Right lobe of liver (tissue), 6 donors: ENCODE results near the gene CCDC80. TPM values are rescaled to one million over a fixed set of nuclear protein-coding genes. Genes with fewer than 3 reads are reported as not detected.

Experiments
- ATAC-seq, 4 donors: fragments of 200-7000 bp; cut with Tn5 transposase; one replicate each; pipeline ENCODE4 v1.9.1; 2020; ENCODE audit warnings: mild to moderate bottlenecking in 4 of 4, moderate library complexity in 4 of 4
- DNase-seq, 3 donors: peaks; one replicate each; pipeline ENCODE4 v3.0.0-alpha.2; 2020
- H3K27ac ChIP-seq, 3 donors: fragments of 200-600 bp; one replicate each; pipeline ENCODE4 v1.8.0; 2022
- H3K27me3 ChIP-seq, 2 donors: fragments of 200-600 bp; one replicate each; pipeline ENCODE4 v1.8.0; 2022
- H3K36me3 ChIP-seq, 4 donors: fragments of 200-600 bp; sonication (generic) in 1 of 4; one replicate each; pipeline versions ENCODE4 v1.5.1 to v1.8.0; 2017 to 2022; ENCODE audit warnings: control low read depth in 1 of 4
- H3K4me1 ChIP-seq, 4 donors: fragments of 200-600 bp; sonication (generic) in 1 of 4; one replicate each; pipeline versions ENCODE4 v1.5.1 to v1.8.0; 2017 to 2022; ENCODE audit warnings: control low read depth in 1 of 4
- H3K4me3 ChIP-seq, 3 donors: fragments of 200-600 bp; one replicate each; pipeline ENCODE4 v1.8.0; 2022
- H3K9me3 ChIP-seq, 4 donors: fragments of 200-600 bp; sonication (generic) in 1 of 4; one replicate each; pipeline versions ENCODE4 v1.5.1 to v1.8.0; 2017 to 2022; ENCODE audit warnings: control low read depth in 1 of 4
- POLR2A ChIP-seq: fragments of 450-650 bp; IDR thresholded peaks from one replicate; pipeline ENCODE4 v1.6.1; 2017; ENCODE audit warnings: antibody characterized with exemption, mild to moderate bottlenecking
- WGBS: methylation state at CpG from one replicate; pipeline ENCODE4 v1.1.6; 2018; ENCODE audit warnings: low coverage, low lambda C conversion rate; ENCODE audit not compliant: insufficient coverage; ENCODE audit errors: missing lambda C conversion rate; 5-methylcytosine and 5-hydroxymethylcytosine counted together
- intact Hi-C, 2 donors: fragments of 100-400 bp; cut with DNase I; formaldehyde crosslinking; loops; one replicate each; pipeline versions ENCODE4 v1.11.2 to v1.14.1; 2022
- total RNA-seq, 6 experiments: library from RNA; depleted of rRNA in 2 of 6; stranded (reverse); fragments of >200 nt in 2 of 6; fragmentation: NEBNext Ultra II Directional in 3 of 6; extraction: Animal tissue kit (Norgen Biotek cat#: 25700) in 3 of 6; gene quantifications; one replicate each; pipeline versions ENCODE4 v1.1.0 to v1.2.4, GENCODE V29; 2016 to 2023
- TF ChIP-seq, protein P1 (sequence below), 4 donors: fragments of 200-600 bp in 3 of 4; fragments of 450-650 bp in 1 of 4; IDR thresholded peaks; one replicate each; pipeline versions ENCODE4 v1.5.1 to v1.8.0; 2016 to 2022; ENCODE audit warnings: antibody characterized with exemption in 4 of 4, mild to moderate bottlenecking in 2 of 4
- donor health status: DM: no; HTN: yes; CAD: no.
- donor health status: DM: no; HTN: no; CAD: no.
- donor health status: DM: no; HTN: no; CAD: no.
- donor health status: DM: no; HTN: yes; CAD: no.
- donor health status: DM: no; HTN: yes; CAD: no.

The CCDC80 gene
- total RNA-seq, 6 experiments from 2014 or later, result 0.55 to 5.8 (median 1.3) TPM

DNA sequence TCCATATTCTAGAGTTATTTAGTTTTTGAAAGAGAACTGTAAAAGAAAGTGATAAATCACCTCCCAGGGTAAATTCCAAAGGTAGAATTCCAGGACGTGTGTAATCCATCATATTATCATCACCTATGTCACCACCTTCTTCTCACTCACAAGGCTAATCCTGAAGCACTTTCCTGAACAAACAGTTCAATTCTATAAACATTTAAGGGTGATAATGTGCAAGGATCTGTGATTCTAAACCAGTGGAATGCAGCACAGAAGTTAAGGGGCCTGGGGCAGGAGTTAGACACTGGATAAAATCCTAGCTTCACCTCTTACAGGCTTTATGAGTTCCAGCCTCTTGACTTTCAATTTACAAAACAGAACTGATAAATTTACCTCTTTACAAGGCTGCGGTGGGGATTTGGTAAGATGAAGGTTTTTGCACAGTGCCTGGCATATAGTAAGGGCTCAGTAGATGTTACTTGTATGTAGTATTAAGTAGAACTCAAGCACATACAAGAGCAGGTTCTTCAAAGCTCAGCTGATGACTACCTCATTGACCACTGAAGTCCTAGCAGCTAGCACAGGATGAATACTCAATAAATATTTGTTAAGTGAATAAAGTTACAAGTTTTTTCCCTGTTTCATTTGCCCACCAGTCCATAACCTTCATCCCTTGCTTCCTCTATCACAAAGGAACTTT, 47.3 kb upstream of the CCDC80 start:
- intact Hi-C loops, result no loop called here
- DNase-seq (no peak), ATAC-seq (no peak)
- H3K36me3 ChIP-seq, result no peaks in the 10 kb centered on the region
- TF ChIP-seq POLR2A, result no peak
- TF ChIP-seq, protein P1, sequence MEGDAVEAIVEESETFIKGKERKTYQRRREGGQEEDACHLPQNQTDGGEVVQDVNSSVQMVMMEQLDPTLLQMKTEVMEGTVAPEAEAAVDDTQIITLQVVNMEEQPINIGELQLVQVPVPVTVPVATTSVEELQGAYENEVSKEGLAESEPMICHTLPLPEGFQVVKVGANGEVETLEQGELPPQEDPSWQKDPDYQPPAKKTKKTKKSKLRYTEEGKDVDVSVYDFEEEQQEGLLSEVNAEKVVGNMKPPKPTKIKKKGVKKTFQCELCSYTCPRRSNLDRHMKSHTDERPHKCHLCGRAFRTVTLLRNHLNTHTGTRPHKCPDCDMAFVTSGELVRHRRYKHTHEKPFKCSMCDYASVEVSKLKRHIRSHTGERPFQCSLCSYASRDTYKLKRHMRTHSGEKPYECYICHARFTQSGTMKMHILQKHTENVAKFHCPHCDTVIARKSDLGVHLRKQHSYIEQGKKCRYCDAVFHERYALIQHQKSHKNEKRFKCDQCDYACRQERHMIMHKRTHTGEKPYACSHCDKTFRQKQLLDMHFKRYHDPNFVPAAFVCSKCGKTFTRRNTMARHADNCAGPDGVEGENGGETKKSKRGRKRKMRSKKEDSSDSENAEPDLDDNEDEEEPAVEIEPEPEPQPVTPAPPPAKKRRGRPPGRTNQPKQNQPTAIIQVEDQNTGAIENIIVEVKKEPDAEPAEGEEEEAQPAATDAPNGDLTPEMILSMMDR (IDR thresholded peaks at IDR 0.05), result no peak
- H3K4me1 ChIP-seq, result no peaks in the 10 kb centered on the region
- 17% methylated on average over 2 of the region's 2 CpGs for WGBS
- H3K27ac ChIP-seq, result no peak overlapping the region
- H3K4me3 ChIP-seq, result no peak overlapping the region
- H3K9me3 ChIP-seq, result no peaks in the 10 kb centered on the region
- H3K27me3 ChIP-seq, result no peaks in the 10 kb centered on the region

DNA sequence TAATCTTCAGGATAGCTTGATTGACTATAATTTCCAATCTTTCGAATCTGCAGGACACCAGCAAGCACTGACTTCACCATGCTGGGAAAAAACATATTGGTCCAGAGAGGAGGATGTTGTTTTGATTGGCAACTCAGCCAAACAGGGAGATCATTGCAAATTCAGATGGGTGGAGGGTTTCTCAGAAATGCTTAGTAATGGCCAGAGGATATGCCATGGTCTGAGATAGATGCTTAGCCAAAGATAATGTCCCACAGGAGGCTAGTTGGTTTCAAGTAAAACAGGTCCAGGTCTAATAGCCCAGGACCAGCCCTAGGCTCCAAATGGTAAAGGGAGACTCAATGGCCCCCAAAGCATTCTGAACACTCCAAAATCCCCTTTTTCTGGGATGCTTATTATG, 46.7 kb upstream of the CCDC80 start:
- intact Hi-C loops, result no loop called here

DNA sequence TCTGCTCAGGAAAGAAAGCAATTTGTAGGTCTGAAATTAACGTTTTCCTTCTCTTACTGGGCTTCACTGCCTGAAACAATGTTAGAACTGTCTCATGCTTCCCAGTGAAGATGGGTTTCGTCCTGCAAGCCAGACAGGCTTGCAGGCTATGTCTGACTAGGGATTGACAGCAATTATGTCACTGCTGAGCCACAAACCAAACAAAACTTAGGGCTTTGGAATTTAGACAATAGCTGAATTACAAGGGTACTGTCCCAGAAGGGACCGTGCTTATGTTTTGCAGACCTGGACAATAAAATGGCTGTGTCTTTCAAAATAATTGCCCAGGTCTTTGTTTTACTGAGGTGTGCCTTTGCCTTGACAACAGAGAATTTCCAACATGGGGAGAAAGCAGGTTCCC, 46.3 kb upstream of the CCDC80 start:
- H3K4me1 ChIP-seq, result no peaks in the 10 kb centered on the region
- H3K4me3 ChIP-seq, result no peak overlapping the region
- WGBS, result 32% methylated on average over 3 of the region's 3 CpGs
- no peaks in the 10 kb centered on the region for H3K27me3 ChIP-seq
- H3K9me3 ChIP-seq, result no peaks in the 10 kb centered on the region
- intact Hi-C loops, result no loop called here
- H3K36me3 ChIP-seq, result no peaks in the 10 kb centered on the region
- no peak overlapping the region for H3K27ac ChIP-seq
- TF ChIP-seq POLR2A, result no peak
- TF ChIP-seq, protein P1 (IDR thresholded peaks at IDR 0.05), result no peak
- ATAC-seq (no peak), DNase-seq (no peak)

More for the DNA sequence above, 46.7 kb upstream of the CCDC80 start:
- no peak for ATAC-seq
- no peaks in the 10 kb centered on the region for H3K9me3 ChIP-seq
- 63% methylated on average over 1 of the region's 1 CpG for WGBS
- H3K4me1 ChIP-seq, result no peaks in the 10 kb centered on the region
- no peaks in the 10 kb centered on the region for H3K27me3 ChIP-seq
- DNase-seq, result no peak
- no peak overlapping the region for H3K4me3 ChIP-seq
- TF ChIP-seq, protein P1 (IDR thresholded peaks at IDR 0.05), result no peak
- no peak for TF ChIP-seq POLR2A
- H3K27ac ChIP-seq, result no peak overlapping the region
- no peaks in the 10 kb centered on the region for H3K36me3 ChIP-seq

DNA sequence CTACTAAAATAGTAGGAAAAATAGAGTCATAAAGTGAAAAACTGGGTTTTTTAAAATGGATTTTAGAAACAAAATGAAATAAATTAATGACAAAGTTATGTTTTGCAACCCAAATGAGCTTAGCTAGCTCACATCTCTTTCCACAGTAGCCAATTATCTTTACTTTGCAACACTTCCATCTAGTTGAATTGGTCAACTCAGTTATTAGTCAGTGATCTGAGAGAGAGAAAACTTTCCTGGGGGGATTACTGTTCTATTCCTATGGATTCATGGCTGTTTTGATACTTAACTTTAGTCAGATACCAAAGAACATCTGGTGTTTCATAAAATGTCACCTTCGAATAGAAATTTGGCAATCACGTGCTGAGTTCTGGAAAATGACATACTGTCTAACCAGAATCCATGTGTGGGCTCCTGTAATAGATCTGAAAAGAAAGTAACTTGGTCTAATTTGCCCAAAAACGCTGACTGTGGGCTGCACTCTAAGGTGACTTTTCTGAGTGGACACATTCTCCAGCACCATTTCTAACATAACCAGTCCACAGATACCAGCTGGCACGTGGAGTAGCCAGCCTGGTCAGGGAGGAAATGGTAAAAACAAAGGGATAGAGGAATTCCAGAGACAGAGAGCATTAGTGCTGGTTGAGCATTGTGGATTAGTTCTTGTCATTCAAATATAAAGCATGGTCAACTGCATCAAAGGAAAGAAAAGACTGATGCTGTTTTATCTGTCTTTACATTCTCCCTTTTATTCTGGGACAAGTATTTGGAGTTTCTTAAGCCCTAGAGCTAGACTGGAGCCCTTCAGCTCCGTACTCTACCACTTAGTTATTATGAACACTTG, 45.2 kb upstream of the CCDC80 start:
- TF ChIP-seq, protein P1 (IDR thresholded peaks at IDR 0.05), result no peak
- no peak for TF ChIP-seq POLR2A
- intact Hi-C loops, result no loop called here
- ATAC-seq (no peak), DNase-seq (no peak)
- Histone ChIP-seq H3K4me3 (no peak overlapping the region), H3K27ac (no peak overlapping the region), H3K36me3 (no peaks in the 10 kb centered on the region), H3K4me1 (no peaks in the 10 kb centered on the region), H3K9me3 (no peaks in the 10 kb centered on the region), H3K27me3 (no peaks in the 10 kb centered on the region)
- 51% methylated on average over 5 of the region's 5 CpGs for WGBS
